ENCODE measurements around the gene CEP164.

CEP164 gene

GRCh38 chr11:117426297-117426685, 98.6 kb downstream of the CEP164 start:
- H3K4me1 Mint-ChIP-seq (ENCODE audit: low read depth): peaks cover 3% of the 10 kb centered on the region
- no peaks in the 10 kb centered on the region for H3K36me3 Mint-ChIP-seq
- no peak overlapping the region for H3K4me3 Mint-ChIP-seq
- no peak overlapping the region for H3K27ac Mint-ChIP-seq
- no peaks in the 10 kb centered on the region for H3K9me3 Mint-ChIP-seq (ENCODE audit: low read depth)
- H3K27me3 Mint-ChIP-seq: peaks cover 4% of the 10 kb centered on the region

- Mint-ChIP-seq H3K36me3 (no peaks in the 10 kb centered on the region), H3K4me3 (no peak overlapping the region), H3K27ac (no peak overlapping the region), H3K27me3 (peaks cover 4% of the 10 kb centered on the region), H3K9me3 (ENCODE audit: low read depth) (no peaks in the 10 kb centered on the region), H3K4me1 (ENCODE audit: low read depth) (peaks cover 3% of the 10 kb centered on the region)
Measured at GRCh38 chr11:117426941-117427340, 99.3 kb downstream of the CEP164 start.

GRCh38 chr11:117427356-117427874, 99.8 kb downstream of the CEP164 start:
- no peak overlapping the region for H3K27ac Mint-ChIP-seq
- H3K36me3 Mint-ChIP-seq: no peaks in the 10 kb centered on the region
- peaks cover 4% of the 10 kb centered on the region for H3K27me3 Mint-ChIP-seq
- H3K4me3 Mint-ChIP-seq: no peak overlapping the region
- peaks cover 3% of the 10 kb centered on the region for H3K4me1 Mint-ChIP-seq (ENCODE audit: low read depth)
- H3K9me3 Mint-ChIP-seq (ENCODE audit: low read depth): no peaks in the 10 kb centered on the region

GRCh38 chr11:117428186-117428855, 100.7 kb downstream of the CEP164 start:
- Mint-ChIP-seq H3K36me3 (no peaks in the 10 kb centered on the region), H3K4me1 (ENCODE audit: low read depth) (peaks cover 3% of the 10 kb centered on the region), H3K27me3 (peaks cover 4% of the 10 kb centered on the region), H3K27ac (no peak overlapping the region), H3K9me3 (ENCODE audit: low read depth) (no peaks in the 10 kb centered on the region), H3K4me3 (no peak overlapping the region)

- H3K9me3 Mint-ChIP-seq (ENCODE audit: low read depth): no peaks in the 10 kb centered on the region
- H3K4me3 Mint-ChIP-seq: no peak overlapping the region
- H3K27me3 Mint-ChIP-seq: peaks cover 4% of the 10 kb centered on the region
Measured at GRCh38 chr11:117428856-117429229, 101.2 kb downstream of the CEP164 start.

GRCh38 chr11:117430293-117430955, 102.8 kb downstream of the CEP164 start:
- Mint-ChIP-seq H3K36me3 (no peaks in the 10 kb centered on the region), H3K9me3 (ENCODE audit: low read depth) (no peaks in the 10 kb centered on the region)

More at GRCh38 chr11:117428856-117429229, 101.2 kb downstream of the CEP164 start:
- Mint-ChIP-seq H3K27ac (no peak overlapping the region), H3K4me1 (ENCODE audit: low read depth) (peaks cover 3% of the 10 kb centered on the region), H3K36me3 (no peaks in the 10 kb centered on the region)

GRCh38 chr11:117431436-117431835, 103.8 kb downstream of the CEP164 start:
- peaks cover 3% of the 10 kb centered on the region for H3K27me3 Mint-ChIP-seq
- H3K9me3 Mint-ChIP-seq (ENCODE audit: low read depth): no peaks in the 10 kb centered on the region
- no peak overlapping the region for H3K27ac Mint-ChIP-seq
- H3K4me3 Mint-ChIP-seq: no peak overlapping the region
- H3K4me1 Mint-ChIP-seq (ENCODE audit: low read depth): peaks cover 5% of the 10 kb centered on the region
- no peaks in the 10 kb centered on the region for H3K36me3 Mint-ChIP-seq

More at GRCh38 chr11:117430293-117430955, 102.8 kb downstream of the CEP164 start:
- H3K27me3 Mint-ChIP-seq: peaks cover 2% of the 10 kb centered on the region
- H3K4me1 Mint-ChIP-seq (ENCODE audit: low read depth): peaks cover 5% of the 10 kb centered on the region
- H3K27ac Mint-ChIP-seq: no peak overlapping the region
- no peak overlapping the region for H3K4me3 Mint-ChIP-seq

GRCh38 chr11:117433717-117434116, 106.1 kb downstream of the CEP164 start:
- H3K36me3 Mint-ChIP-seq: no peaks in the 10 kb centered on the region
- H3K4me1 Mint-ChIP-seq (ENCODE audit: low read depth): peaks cover 2% of the 10 kb centered on the region
- H3K4me3 Mint-ChIP-seq: no peak overlapping the region
- peaks cover 1% of the 10 kb centered on the region for H3K27me3 Mint-ChIP-seq
- no peak overlapping the region for H3K27ac Mint-ChIP-seq
- no peaks in the 10 kb centered on the region for H3K9me3 Mint-ChIP-seq (ENCODE audit: low read depth)

GRCh38 chr11:117434481-117434880, 106.8 kb downstream of the CEP164 start:
- Mint-ChIP-seq H3K9me3 (ENCODE audit: low read depth) (no peaks in the 10 kb centered on the region), H3K27me3 (peaks cover 1% of the 10 kb centered on the region), H3K4me1 (ENCODE audit: low read depth) (peaks cover 2% of the 10 kb centered on the region), H3K36me3 (no peaks in the 10 kb centered on the region), H3K4me3 (no peak overlapping the region), H3K27ac (no peak overlapping the region)

GRCh38 chr11:117435326-117435725, 107.7 kb downstream of the CEP164 start:
- H3K27ac Mint-ChIP-seq: no peak overlapping the region
- no peak overlapping the region for H3K4me3 Mint-ChIP-seq
- H3K27me3 Mint-ChIP-seq: peaks cover 1% of the 10 kb centered on the region
- H3K9me3 Mint-ChIP-seq (ENCODE audit: low read depth): no peaks in the 10 kb centered on the region
- H3K4me1 Mint-ChIP-seq (ENCODE audit: low read depth): peaks cover 2% of the 10 kb centered on the region
- H3K36me3 Mint-ChIP-seq: no peaks in the 10 kb centered on the region

- H3K36me3 Mint-ChIP-seq: no peaks in the 10 kb centered on the region
- peaks cover 2% of the 10 kb centered on the region for H3K4me1 Mint-ChIP-seq (ENCODE audit: low read depth)
- H3K27ac Mint-ChIP-seq: no peak overlapping the region
- H3K27me3 Mint-ChIP-seq: peaks cover 6% of the 10 kb centered on the region
- no peak overlapping the region for H3K4me3 Mint-ChIP-seq
- H3K9me3 Mint-ChIP-seq (ENCODE audit: low read depth): no peaks in the 10 kb centered on the region
Measured at GRCh38 chr11:117437041-117437790, 109.6 kb downstream of the CEP164 start.

GRCh38 chr11:117437791-117438130, 110.1 kb downstream of the CEP164 start:
- no peak overlapping the region for H3K4me3 Mint-ChIP-seq
- H3K27me3 Mint-ChIP-seq: peaks cover 7% of the 10 kb centered on the region
- H3K36me3 Mint-ChIP-seq: no peaks in the 10 kb centered on the region
- H3K4me1 Mint-ChIP-seq (ENCODE audit: low read depth): peaks cover 2% of the 10 kb centered on the region
- no peak overlapping the region for H3K27ac Mint-ChIP-seq
- H3K9me3 Mint-ChIP-seq (ENCODE audit: low read depth): no peaks in the 10 kb centered on the region

GRCh38 chr11:117438371-117439000, 110.8 kb downstream of the CEP164 start:
- H3K4me3 Mint-ChIP-seq: no peak overlapping the region
- peaks cover 2% of the 10 kb centered on the region for H3K4me1 Mint-ChIP-seq (ENCODE audit: low read depth)
- no peaks in the 10 kb centered on the region for H3K9me3 Mint-ChIP-seq (ENCODE audit: low read depth)
- H3K27ac Mint-ChIP-seq: no peak overlapping the region
- H3K36me3 Mint-ChIP-seq: no peaks in the 10 kb centered on the region
- H3K27me3 Mint-ChIP-seq: peaks cover 7% of the 10 kb centered on the region

GRCh38 chr11:117439256-117439655, 111.6 kb downstream of the CEP164 start:
- peaks cover 2% of the 10 kb centered on the region for H3K4me1 Mint-ChIP-seq (ENCODE audit: low read depth)
- H3K4me3 Mint-ChIP-seq: no peak overlapping the region
- H3K36me3 Mint-ChIP-seq: no peaks in the 10 kb centered on the region
- no peak overlapping the region for H3K27ac Mint-ChIP-seq
- peaks cover 7% of the 10 kb centered on the region for H3K27me3 Mint-ChIP-seq
- no peaks in the 10 kb centered on the region for H3K9me3 Mint-ChIP-seq (ENCODE audit: low read depth)

- Mint-ChIP-seq H3K36me3 (no peaks in the 10 kb centered on the region), H3K27ac (no peak overlapping the region), H3K4me1 (ENCODE audit: low read depth) (no peaks in the 10 kb centered on the region), H3K4me3 (no peak overlapping the region), H3K9me3 (ENCODE audit: low read depth) (no peaks in the 10 kb centered on the region), H3K27me3 (peaks cover 9% of the 10 kb centered on the region)
Measured at GRCh38 chr11:117440258-117440657, 112.6 kb downstream of the CEP164 start.

All from activated naive CD8-positive, alpha-beta T cell (primary cell).